Endothelial cell of umbilical vein (primary cell): ENCODE measurements around the gene FAM131B.

Experiments used
- MYC ChIP-seq: IDR thresholded peaks from one replicate; pipeline ENCODE4 v1.6.1; 2011; ENCODE audit warnings: mild to moderate bottlenecking, low read depth, low read length
- POLR2A ChIP-seq: IDR thresholded peaks from 2 replicates; pipeline ENCODE4 v1.6.1; 2012; ENCODE audit warnings: low read depth, mild to moderate bottlenecking, control low read depth, low read length
- POLR2AphosphoS5 ChIP-seq: IDR thresholded peaks from 2 replicates; pipeline ENCODE4 v1.6.1; 2012; ENCODE audit warnings: low read depth, mild to moderate bottlenecking, control low read depth, low read length, moderate library complexity; ENCODE audit not compliant: insufficient read depth
- TF ChIP-seq, protein P1 (sequence below), 2 donors: IDR thresholded peaks; 1 replicate in 1 of 2; 2 replicates in 1 of 2; pipeline ENCODE4 v1.5.1; 2011; ENCODE audit warnings: low read length in 2 of 2, mild to moderate bottlenecking in 2 of 2, moderate library complexity in 2 of 2, control low read depth in 1 of 2, inconsistent platforms in 1 of 2, low read depth in 1 of 2; ENCODE audit not compliant: insufficient read depth in 1 of 2; ENCODE audit errors: extremely low read depth in 1 of 2

DNA sequence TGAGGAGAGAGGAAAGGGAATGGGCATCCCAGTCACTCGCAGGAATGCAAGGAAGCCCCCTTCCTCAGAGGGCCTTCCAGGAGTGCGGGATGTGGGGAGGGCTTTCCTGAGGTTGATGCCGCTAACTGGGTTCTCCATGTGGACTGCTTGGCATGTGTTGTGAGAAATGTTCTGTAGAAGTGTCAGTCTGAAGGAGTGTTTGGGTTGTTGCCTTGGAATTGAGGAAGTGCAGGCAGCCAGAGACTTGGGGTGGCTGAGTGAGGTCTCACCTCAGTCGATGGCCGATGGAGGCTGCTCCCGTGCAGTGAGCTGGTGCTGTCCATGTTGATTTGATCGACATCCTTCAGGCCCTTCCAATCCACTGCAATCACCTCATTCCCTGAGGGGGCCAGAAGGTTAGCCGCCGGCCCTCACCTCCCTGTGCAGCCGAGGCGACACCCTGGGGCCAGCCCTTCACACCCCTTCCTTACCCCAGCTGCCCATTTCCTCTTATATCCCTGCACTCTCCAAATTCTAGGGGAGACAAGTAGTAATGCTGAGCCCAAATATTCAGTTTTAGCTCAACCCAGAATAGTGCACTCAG lies 2.7 kb downstream of the FAM131B start:
- TF ChIP-seq, protein P1, sequence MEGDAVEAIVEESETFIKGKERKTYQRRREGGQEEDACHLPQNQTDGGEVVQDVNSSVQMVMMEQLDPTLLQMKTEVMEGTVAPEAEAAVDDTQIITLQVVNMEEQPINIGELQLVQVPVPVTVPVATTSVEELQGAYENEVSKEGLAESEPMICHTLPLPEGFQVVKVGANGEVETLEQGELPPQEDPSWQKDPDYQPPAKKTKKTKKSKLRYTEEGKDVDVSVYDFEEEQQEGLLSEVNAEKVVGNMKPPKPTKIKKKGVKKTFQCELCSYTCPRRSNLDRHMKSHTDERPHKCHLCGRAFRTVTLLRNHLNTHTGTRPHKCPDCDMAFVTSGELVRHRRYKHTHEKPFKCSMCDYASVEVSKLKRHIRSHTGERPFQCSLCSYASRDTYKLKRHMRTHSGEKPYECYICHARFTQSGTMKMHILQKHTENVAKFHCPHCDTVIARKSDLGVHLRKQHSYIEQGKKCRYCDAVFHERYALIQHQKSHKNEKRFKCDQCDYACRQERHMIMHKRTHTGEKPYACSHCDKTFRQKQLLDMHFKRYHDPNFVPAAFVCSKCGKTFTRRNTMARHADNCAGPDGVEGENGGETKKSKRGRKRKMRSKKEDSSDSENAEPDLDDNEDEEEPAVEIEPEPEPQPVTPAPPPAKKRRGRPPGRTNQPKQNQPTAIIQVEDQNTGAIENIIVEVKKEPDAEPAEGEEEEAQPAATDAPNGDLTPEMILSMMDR (IDR thresholded peaks at IDR 0.05; ENCODE audit: extremely low read depth in 1 of 2, insufficient read depth in 1 of 2, low read depth in 1 of 2, low read length in 2 of 2), result no peak
- TF ChIP-seq POLR2AphosphoS5, result no peak
- TF ChIP-seq POLR2A, result no peak
- TF ChIP-seq MYC, result no peak
